HG03025 (cell line): ENCODE measurements around the gene SIGLEC7.
"Not testable (repeated sequence)": the region's sequence is repeated elsewhere in the genome, so short reads cannot be mapped to it uniquely, and the experiment has no call there.

ENCODE experiments used
- ATAC-seq: cut with Tn5 transposase; IDR thresholded peaks from one replicate; pipeline ENCODE4 v1.9.1; 2021; ENCODE audit warnings: mild to moderate bottlenecking, moderate library complexity; ENCODE audit not compliant: unreplicated experiment, low FRiP score

Gene SIGLEC7

GRCh38 chr19:51164215-51164614, 22.1 kb downstream of the SIGLEC7 start:
- ATAC-seq, result no peak

- no peak for ATAC-seq
These were observed 24.9 kb downstream of the SIGLEC7 start for GRCh38 chr19:51166846-51167490.

- no peak for ATAC-seq
These were observed 26.6 kb downstream of the SIGLEC7 start for GRCh38 chr19:51168564-51169282.

DNA sequence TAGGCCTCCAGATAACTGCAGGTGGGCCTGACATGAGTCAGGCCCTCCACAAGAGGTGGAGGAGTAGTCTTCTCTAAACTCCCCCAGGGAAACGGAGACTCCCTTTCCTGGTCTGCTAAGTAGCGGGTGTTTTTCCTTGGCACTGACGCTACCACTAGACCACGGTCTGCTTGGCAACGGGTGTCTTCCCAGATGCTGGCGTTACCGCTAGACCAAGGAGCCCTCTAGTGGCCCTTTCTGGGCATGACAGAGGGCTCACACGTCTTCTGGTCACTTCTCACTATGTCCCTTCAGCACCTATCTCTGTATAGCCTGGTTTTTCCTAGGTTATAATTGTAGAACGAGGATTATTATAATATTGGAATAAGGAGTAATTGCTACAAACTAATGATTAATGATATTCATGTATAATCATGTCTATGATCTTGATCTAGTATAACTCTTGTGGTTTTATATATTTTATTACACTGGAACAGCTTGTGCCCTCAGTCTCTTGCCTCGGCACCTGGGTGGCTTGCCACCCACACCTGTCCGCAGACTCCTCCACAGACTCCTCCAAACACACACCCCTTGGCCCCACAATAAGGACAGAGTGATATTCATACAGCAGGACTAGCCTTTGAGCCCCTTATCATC, 27.3 kb downstream of the SIGLEC7 start:
- ATAC-seq, result not testable (repeated sequence)

- no peak for ATAC-seq
These were observed 30.1 kb downstream of the SIGLEC7 start for GRCh38 chr19:51172223-51172622.

DNA sequence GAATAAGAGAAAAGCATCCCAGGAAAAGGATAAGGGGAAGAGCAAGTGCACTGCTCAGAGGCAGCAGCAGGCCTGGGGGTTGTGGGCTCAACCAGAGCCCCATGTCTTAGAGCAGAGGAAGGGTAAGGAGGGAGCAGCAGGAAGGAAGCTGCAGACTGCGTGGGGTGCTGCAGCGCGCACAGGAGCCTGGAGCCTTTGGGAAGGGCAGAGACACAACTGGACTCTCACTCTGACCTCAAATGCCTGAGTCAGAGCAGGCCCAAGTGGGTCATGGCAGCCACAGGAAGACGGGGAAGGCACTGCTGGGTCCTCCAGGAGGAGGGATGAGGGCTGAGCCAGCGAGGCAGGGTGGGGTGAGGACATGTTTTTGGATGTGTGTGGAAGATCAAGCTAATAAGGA, 31.6 kb downstream of the SIGLEC7 start:
- ATAC-seq, result no peak

DNA sequence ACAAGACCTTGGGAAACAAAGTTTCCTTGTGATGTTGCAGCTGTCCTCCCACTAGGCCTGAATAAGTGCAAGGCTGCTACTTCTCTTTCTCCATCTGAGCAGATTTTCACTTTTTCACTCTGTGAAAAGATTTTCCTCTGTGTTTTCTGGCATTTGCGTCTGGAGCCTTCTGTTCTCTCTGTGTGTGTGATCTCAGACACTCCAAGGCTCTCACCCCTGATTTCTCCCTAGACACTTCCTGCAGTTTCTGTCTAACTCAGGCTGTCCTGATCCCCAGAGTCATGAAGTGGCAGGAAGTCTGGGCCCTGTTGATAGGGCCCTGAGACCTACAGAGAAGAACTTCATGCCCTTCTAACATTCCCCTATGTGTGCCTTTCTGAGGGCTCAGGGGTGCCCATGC, 37.2 kb downstream of the SIGLEC7 start:
- no peak for ATAC-seq

GRCh38 chr19:51181377-51181912, 39.3 kb downstream of the SIGLEC7 start:
- no peak for ATAC-seq

- ATAC-seq, result no peak
These were observed 39.9 kb downstream of the SIGLEC7 start for GRCh38 chr19:51181913-51182419.

GRCh38 chr19:51183629-51184028, 41.5 kb downstream of the SIGLEC7 start:
- ATAC-seq, result no peak

DNA sequence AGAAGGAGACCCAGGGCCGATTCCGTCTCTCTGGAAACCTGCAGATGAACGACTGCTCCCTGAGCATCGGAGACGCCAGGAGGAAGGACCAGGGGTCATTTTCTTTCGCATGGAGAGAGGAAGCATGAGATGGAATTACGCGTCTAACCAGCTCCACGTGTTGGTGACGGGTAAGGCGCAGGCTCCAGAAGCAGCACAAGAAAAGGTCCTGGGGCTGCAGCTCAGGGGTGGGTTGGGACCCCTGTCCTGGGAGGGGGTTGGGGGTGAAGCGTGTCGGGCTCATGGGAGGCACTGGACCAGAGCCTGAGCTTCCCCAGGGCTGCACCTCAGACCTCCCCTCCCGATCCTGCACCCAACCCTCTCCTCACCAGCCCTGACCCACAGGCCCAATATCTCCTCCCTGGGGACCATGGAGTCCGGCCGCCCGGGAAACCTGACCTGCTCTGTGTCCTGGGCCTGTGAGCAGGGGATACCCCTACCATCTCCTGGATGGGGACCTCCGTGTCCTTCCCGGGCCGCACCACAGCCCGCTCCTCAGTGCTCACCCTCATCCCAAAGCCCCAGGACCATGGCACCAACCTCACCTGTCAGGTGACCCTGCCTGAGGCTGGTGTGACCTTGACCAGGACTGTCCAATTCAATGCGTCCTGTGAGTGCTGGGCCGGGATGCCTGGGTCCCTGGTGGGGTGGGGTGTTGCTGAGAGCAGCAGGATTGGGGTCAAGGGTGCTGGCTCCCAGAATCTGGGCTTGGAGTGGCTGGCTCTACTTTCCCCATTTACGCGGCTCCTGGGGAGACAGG, 43.2 kb downstream of the SIGLEC7 start:
- no peak for ATAC-seq

GRCh38 chr19:51185868-51186215, 43.7 kb downstream of the SIGLEC7 start:
- no peak for ATAC-seq

DNA sequence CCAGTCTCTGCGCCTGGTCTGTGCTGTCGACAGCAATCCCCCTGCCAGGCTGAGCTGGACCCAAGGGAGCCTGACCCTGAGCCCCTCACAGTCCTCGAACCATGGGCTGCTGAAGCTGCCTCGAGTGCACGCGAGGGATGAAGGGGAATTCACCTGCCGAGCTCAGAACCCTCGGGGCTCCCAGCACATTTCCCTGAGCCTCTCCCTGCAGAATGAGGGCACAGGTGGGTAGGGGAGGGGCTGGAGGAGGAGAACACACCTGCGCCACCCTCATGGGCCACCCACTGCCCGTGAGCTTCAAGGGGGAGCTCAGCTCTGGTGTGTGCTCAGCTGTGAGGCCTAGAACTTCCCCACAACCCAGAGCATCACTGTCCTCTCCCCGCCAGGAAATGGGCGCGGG, 44.2 kb downstream of the SIGLEC7 start:
- ATAC-seq, result no peak

GRCh38 chr19:51187395-51188226, 45.5 kb downstream of the SIGLEC7 start:
- ATAC-seq, result no peak

DNA sequence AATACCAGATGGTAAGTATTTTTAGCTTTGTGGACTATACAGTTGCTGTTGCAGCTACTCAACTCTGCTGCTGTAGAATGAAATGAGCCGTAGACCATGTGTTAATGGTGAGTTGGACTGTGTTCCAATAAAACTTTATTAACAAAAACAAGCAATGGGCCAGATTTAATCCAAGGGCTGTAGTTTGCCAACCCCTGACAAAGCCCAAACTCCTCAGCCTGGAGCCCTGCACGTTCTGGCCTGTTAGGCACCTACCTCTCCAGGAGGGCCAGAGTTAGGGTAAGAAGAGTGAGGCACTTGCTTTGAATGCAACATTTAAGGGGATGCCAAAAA, 46.1 kb downstream of the SIGLEC7 start:
- ATAC-seq, result no peak

DNA sequence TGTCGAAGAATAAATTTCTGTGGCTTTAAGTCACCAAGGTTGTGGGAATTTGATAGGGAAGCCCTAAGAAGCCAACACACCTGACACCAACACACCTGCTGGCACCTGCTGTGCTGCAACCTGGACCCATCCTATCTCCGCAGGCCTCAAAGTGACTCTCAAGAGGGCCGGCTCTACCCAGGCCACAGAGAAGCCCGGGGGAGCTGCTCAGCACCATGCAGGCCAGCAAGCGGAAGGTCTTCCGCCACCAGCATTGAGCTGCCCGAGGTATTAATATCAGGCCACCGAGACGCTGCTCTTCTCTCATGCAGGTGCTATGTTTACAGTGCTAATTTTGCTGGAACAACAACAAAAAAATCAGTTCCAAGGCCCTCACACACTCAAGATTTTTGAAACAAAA, 50.6 kb downstream of the SIGLEC7 start:
- no peak for ATAC-seq

GRCh38 chr19:51194527-51195315, 52.6 kb downstream of the SIGLEC7 start:
- no peak for ATAC-seq

- no peak for ATAC-seq
These were observed 53.1 kb downstream of the SIGLEC7 start for GRCh38 chr19:51195316-51195586.

- no peak for ATAC-seq
These were observed 53.5 kb downstream of the SIGLEC7 start for GRCh38 chr19:51195616-51196015.
